ENCODE measurements around the gene WLS.
"Not testable (repeated sequence)": the region's sequence is repeated elsewhere in the genome, so short reads cannot be mapped to it uniquely, and the experiment has no call there.

Gene WLS

DNA sequence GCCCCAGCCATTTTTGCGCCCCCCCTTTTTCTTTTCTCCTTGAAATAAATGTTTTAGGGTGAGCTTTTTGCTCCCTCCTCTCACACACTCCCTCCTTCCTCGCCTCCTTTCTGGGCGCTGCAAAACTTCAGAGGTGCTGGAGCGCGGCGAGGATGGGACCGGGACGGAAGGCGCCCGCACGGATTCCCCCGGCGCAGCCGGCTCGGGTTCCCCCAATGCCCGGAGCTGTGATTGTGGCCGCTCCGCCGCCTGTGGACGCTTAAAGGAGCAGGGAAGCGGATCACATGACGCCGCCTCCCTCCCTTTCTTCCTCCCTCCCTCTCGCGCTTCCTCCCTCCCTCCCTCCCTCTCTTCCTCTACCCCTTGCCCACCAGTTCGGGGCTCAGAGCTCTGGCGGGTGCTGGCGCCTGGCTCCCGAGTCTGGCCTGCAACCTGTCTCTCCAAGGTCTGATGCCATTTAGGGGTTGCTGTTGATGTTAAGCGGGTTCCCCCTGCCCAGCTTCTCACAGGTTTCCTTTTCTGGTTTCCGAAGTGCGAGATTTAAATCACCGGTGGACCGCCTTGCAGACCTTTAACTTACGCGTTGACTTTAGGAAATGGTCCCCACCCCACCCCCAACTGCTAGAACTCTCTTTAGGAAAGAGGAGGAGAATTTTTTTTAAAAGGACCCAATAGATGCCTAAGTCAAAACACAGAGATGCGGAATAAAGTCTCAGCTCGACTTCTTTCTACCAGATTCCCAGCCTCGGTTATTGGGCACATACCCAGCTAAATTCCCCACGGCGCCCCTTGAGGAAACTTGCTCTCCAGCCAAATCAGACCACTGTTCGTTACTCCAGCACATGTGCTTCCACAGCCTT is at the start of gene WLS:
TSS of gene WLS (minus strand) at position 235 of the 860 bp plus-strand sequence. CDS start at position 11, 224 bp downstream.
- DNase-seq (ENCODE audit: low read depth in 2 of 2) = no peak

DNA sequence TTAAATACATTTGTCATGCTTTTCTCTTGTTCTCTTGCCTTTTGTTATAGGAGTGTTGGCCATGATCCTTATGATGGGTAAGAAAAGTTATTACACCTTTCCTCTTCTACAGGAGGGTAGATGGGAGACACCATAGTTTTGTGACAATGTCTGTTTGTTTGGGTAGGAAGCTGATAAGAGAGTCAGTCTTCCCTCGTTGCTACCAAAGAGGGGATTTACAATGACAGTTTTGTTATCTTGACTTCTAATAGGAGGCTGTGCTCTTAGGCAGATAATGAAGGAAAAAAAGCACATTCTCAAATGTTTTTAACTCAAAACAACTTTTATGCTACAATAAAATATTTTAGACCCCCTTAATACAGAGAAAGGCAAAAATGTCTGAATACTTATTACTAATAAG is 48.0 kb upstream of the WLS start:
- DNase-seq (ENCODE audit: low read depth in 2 of 2) = no peak

DNA sequence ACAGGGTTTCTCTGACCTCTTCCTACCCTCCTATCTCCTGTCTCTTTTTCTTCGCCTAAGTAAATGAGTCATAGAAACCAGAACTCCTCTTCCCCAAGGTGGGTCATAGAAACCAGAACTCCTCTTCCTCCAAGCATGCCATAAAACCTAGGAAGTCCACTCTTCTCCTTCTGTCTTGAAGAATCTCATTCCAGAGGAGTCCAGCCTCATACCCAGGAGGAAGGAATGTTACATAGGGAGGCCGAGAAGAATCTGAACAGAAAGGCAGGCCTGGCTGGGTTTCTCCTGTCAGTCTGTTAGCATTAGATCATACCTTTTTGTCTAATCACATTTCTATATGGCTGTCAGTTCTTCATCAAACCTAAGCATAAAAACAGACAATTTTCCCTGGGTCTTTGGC is 47.5 kb upstream of the WLS start:
- DNase-seq (ENCODE audit: low read depth in 2 of 2) = no peak

DNA sequence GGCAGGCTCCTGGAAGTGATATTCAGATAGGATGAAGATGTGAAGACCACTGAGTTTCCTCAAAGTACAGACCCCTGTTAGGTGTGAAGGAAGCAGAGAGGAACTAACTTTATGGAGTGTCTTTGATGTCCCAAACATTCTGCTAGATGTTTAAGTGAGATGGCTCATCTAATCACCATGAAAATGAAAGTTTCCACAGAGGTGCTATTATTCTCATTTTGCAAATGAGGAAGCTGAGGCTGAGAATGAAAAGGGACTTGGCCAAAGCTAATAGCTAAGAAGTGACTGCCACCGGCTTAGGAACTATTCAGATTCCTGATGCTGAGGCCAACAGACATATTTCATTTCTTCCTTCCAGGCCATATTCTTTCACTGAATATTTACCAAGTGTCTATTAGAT is 45.9 kb upstream of the WLS start:
- no peak for DNase-seq (ENCODE audit: low read depth in 2 of 2)

DNA sequence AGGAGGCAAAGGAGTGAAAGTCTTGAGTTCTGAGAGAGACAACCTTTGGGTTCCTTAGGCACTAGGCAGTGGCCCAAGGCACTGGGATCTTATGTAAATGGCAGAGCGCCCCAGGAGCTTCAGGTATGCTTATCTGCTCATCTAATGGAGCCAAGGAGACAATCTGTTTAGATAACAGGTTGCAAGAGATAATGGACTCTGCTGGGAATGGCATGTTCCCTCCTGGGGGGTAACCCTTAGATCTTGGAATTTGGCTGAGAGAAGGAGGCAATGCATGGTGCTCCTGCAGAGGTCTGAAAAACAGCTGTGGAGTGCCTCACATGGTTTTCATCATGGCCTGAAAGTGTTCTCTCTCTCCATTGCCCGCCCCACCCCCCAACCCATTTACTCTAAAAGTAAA is 44.1 kb upstream of the WLS start:
- DNase-seq (ENCODE audit: low read depth in 2 of 2) = no peak

DNA sequence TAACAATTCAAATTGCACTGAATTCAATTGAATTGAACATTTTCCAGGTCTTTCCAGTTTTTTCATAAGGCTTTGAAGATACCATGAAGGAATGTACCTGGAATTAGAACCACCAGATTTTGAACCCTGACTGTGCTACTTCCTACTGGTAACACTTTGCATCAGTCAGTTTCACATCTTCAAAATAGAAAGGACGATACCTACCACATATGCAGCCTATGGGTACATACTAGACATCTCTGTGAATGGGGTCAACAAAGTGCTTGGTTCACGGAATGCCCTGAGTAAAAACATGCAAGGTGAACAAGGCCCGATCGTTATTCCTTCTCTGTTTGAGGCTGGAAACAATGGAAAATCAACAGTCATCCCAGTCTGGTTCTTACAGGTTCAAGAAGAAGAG is 41.2 kb upstream of the WLS start:
- DNase-seq (ENCODE audit: low read depth in 2 of 2) = no peak

DNA sequence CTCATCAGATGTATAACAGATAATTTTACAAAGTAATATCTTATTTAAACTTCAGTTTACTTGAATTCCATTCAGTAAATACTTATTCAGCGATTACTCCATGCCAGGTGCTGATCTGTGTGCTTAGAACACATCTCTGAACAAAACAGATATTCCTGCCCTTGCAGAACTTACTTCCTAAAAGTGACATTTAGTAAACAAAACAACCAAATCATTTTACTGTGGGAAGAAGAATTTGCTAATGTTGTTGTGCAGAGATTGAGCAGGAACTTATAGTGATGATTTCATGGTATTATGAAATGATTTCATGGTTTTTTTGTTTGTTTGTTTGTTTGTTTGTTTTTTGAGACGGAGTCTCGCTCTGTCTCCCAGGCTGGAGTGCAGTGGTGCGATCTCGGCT is 39.3 kb upstream of the WLS start:
- no peak for DNase-seq (ENCODE audit: low read depth in 2 of 2)

DNA sequence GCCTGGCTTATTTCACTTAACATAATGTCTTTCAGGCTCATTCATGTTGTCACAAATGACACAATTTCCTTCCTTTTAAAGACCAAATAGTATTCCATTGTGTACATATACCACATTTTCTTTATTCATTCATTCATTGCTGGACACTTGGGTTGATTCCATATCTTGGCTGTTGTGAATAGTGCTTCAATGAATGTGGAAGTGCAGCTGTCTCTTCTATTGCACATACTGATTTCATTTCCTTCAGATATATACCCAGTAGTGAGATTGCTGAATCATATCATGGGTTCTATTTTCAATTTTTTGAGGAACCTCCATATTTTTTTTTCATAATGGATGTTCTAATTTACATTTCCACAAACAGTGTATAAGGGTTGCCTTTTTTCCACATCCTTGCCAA is 38.6 kb upstream of the WLS start:
- no peak for DNase-seq (ENCODE audit: low read depth in 2 of 2)

DNA sequence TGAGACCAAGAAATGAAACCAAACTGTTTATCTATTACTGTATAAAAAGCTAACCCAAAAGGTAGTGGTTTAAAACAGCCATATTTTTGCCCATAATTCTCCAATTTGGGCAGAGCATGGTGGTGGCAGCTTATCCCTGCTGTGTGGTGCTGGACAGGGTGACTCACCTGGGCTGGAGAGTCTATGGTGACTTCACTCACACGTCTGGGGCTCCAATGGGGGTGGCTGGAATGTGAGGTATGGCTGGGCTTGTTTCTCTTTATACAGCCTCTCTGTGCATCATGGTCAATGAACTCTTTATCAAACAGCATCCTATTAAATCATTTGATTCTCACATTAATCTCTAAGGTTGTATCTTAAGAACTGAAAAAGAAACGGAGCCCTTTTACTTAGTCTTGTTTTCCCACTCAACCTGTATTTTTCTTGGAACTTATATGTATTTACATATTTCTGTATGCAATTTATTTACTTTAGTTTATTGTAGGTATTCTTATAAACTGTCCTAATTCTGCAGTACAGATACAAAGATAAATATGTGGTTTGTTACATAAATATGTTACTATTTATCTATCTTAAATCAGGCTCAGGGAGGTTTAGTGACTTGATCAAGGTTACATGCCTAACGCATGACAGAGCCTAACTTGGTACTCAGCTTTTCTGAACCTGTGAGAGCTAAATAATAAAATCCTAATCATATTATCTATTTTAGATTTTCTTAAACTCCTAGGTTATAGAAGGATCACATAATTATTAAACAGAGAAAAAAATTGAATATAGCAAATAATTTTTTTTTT is 37.5 kb upstream of the WLS start:
- no peak for DNase-seq (ENCODE audit: low read depth in 2 of 2)

DNA sequence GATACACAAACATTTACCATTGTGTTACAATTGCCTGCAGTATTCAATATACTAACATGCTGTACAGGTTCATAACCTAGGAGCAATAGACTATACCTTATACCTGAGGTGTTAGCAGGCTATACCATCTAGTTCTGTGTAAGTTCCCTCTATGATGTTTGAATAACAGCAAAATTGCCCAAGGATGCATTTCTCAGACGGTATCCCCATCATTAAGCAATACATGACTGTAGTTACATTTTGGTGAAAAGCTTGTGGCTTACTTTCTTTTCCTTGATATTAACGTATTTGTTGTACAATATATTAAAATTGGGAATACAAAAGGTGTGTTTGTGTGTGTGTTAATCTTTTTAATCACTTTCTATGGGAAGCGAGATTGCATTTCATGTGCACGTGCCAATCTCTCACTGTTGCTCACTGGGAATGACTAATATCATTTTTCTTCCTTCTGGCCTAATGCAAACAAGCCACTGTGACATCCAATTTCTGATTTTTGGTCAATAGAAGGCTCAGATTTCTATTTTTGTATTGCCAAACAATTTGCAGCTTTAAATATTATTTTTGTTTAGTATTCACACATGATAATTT is 36.7 kb upstream of the WLS start:
- no peak for DNase-seq (ENCODE audit: low read depth in 2 of 2)

DNA sequence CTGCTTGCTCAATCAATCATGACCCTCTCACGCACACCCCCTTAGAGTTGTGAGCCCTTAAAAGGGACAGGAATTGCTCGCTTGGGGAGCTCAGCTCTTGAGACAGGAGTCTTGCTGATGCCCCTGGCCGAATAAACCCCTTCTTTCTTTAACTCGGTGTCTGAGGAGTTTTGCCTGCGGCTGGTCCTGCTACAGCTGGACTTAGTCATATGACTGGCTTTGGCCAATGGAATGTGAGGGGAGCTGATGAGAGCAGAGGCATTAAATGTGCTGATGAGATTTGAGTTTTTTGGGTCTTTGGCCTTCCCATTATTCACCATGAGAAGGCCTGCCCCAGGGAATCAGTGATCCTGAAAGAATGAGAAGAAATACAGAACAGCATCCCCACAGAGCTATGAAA is 24.5 kb upstream of the WLS start:
- DNase-seq (ENCODE audit: low read depth in 2 of 2) = not testable (repeated sequence)

DNA sequence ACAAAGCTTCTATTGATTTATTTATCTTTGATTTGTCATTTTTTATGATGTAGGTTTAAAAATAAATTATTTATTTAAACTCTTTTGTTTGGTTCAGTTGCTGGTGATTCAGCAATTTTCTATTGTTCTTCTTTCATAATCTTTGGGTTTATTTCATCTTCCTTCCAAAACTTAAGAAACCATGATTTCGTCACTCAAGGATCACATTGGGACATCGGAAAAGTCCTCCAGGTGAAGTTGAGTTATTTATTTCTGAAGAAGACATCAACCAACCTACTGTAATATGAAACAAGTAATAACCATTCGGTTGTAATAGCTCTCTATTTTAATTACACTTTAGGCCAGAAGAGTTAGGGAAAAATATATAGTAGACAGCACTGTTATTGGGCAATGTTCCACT is 23.0 kb upstream of the WLS start:
- DNase-seq (ENCODE audit: low read depth in 2 of 2) = no peak

DNA sequence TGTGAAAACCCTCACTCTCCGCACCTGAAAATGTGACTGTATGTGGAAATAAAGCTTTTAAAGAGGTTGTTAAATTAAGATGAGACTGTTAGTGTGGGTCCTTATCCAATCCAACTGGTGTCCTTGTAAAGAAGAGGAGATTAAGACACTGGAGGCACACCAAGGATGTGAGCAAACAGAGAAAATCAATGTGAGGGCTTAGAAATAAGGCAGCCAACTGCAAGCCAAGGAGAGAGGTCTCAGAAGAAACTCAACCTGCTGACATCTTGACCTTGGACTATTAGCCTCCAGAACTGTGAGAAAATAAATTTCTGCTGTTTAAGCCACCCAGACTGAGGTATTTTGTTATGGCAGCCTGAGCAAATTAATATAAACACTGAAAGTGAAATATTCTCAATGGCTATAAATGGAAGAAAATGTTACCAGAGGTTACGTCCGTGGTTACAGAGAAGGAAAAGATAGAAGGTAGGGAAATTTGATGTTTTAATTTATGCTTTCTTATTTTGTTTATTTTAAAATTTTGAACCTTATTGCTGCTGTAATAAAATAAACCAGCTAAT is 22.4 kb upstream of the WLS start:
- no peak for DNase-seq (ENCODE audit: low read depth in 2 of 2)

DNA sequence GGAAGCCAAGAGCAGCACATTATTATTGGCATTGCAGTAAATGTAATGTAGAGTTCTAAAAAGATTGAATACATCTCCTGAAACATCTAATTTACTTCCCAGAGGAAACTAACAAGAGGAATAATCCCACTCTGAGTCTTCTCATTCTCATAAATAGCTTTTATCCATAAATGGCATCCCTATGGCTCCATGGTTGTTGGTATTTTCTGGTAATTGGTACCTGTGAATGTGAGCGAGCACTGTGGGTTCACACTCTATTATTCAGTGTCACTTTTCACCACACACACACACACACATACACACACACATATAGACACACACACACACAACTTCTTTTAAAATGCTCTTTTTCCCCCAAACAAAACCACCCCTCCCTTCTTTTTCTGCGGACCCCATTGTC is 4.7 kb upstream of the WLS start:
- no peak for DNase-seq (ENCODE audit: low read depth in 2 of 2)

DNA sequence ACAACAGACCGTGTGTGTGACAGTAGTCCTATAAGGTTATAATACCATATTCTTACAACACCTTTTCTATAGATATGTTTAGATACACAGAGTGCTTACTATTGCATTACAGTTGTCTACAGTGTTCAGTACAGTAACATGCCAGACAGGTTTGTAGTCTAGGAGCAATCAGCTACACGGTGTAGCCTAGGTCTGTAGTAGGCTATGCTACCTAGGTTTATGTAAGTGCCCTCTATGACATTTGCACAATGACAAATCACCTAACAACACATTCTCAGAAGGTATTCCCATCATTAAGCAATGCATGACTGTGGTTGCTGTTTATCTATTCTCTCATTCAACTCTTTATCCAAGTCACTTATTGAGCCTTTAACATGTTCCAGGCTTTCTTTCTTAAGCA is 1.8 kb upstream of the WLS start:
- DNase-seq (ENCODE audit: low read depth in 2 of 2) = no peak

DNA sequence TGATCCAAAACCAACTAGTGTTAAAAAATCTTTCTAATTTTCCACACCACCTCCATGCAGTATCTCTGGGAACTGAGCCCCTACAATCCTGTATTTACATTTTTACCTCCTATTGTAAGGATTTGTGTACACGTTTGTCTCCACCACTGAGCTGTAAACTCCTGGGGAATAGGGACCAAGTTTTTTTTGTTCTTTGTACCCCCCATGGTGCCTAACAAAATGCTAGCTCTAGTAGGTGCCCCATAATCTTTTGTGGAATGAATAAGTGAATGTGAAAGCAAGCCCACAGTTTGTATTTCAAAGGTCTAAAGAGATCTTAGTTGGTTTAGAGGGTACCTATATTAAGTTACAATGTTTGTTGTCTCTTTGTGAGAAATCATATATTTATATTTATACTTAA is 879 bp upstream of the WLS start:
- DNase-seq (ENCODE audit: low read depth in 2 of 2) = no peak

DNA sequence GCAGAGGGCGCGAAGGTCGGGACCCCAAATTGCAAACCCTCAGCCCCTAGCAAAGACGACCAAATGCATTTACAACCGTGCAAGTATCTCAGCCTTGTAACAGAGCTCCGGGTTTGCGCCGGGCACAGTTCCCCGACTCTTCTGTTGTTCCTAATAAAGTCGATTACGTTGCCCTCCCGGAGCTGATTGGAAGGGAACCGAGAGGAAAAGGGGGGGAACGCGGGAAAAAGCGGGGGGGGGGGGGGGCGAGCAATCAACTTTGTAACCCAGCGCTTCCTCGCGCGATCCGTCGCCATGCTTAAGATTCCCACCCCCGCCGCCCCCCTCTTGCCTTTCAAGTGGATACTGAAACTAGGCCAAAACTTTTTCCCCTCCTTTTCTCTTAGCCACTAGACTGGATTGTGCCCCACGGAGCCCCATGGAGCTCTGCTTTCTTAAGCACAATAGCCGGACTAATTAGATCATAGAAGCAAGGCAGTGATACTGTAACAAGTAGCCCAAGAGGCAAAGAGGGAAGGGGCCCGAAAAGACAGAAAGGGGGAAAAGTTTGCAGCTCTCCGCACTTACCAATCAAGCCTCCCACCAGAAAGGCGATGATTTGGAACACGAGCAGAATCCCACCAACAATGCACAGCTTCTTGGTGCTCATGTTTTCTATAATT is 565 bp downstream of the WLS start:
- no peak for DNase-seq (ENCODE audit: low read depth in 2 of 2)

DNA sequence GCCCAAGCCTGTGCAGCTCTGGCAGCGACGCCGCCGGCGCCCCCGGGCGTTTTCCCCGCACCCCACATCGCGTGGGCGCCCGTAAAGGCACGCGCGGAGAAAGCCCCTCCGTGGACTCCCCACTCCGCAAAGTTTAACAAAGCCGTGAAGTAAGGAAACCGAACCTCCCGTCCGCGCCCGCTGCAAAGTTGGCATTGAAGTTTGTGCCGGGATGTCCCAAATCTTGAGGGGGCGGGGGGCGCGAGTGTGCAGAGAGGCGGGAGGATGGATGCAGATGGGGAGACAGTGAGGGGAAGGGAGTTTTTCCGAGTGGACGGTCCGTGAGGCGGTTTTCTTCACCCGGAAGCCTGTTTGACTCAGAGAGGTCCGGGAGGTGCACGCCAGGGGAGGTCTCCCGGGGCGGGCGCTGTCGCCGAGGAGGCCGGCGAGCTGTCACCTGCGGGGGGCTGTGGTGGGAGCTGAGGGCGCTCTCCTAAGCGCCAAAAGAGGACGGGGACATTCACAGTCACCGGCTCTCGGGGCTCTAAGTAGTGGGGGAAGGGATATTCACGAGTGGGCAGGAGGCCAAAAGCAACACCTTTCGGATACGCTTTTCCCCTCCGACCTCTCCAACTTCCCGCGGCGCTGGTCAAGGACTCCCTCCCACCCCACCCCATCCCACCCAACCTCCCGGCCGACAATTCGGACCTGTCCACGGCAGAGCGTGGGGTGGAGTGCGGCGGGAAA is 1.3 kb downstream of the WLS start:
- no peak for DNase-seq (ENCODE audit: low read depth in 2 of 2)

DNA sequence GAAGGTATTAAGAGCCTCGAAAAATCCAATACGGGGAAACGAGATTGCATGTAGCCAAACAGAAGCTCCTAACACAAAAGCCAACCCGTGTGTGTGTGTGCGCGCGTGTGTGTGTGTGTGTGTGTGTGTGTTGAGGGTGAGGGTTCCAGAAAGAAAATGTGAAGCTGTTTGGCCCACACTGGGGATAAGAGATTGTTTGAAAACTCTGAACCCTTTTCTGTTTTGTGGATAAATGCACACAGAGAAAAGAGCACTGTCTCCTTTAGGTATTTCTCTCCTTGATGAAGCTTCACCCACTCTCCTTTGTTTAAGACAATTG is 1.9 kb downstream of the WLS start:
- DNase-seq (ENCODE audit: low read depth in 2 of 2) = no peak

DNA sequence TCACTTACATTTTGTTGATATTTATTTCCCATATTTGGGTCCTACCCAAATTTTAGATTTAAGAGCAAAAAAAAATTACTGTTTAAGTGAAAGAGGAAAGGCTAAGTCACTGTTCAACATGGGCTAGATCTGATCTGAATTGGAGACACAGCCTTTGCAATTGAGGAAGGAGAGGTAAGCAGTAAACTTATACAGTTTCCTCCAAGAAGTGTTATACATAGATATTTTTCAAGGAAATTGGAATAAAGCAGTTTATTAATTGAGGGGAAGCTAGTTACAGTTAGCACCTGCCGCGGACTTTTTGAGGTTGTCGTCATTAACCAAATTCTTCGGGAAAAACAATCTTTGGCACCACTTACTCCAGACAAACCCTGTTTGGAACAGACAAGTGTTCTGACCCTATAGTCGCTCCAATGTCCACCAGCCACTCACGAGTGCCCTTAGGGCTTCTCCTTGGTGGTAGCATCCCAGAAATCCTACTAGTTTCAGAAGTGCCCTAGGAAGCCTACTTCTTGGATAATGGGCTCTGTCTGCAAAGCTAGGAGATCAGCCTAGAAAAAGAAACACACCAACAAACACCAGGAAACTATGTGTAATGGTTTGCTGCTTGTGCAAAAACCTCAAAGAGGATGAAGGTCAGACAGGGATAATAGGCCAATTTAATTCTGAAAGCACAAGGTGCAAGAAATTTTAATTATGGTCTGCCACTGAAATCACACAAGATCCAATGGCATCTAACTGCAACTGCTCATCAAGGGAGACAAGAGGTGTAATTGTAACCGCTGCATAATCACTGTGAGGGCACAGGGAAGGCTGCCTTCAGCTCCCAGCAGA is 2.5 kb downstream of the WLS start:
- no peak for DNase-seq (ENCODE audit: low read depth in 2 of 2)

DNA sequence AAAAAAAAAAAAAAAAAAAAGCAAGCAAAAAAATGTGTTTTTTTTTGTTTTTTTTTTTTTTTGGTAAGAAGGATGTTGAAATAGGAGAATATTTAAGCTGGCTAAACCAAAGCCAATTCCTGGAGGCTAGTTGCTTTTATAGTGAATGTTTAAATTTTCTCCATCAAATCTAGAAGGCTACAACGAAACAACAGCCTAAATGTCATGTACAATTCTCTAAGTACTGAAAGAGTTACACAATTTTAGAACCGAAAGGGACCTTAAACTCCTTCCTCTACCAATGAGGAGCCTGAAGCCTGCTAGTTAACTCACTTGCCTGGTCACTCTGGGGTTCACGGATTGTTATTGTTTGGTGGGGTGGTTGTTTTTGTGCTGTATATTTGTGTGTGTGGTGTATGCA is 3.5 kb downstream of the WLS start:
- no peak for DNase-seq (ENCODE audit: low read depth in 2 of 2)
